GM12878 (cell line): ENCODE measurements around the gene LEPR. TPM values are rescaled to one million over a fixed set of nuclear protein-coding genes. Genes with fewer than 3 reads are reported as not detected.

Source experiments
- ATAC-seq: fragments of 200-7000 bp; cut with Tn5 transposase; 3 replicates; pipeline ENCODE4 v1.9.1; 2020; ENCODE audit warnings: mild to moderate bottlenecking, moderate library complexity
- BruUV-seq: library from RNA; stranded (reverse); fragments of 400-500 nt; replicated peaks from 2 replicates; lab custom pipeline; 2021; lab: Mats Ljungman, UMichigan
- CTCF ChIA-PET: fragments of 300-600 bp; sonication (Branson Sonifier 250); formaldehyde crosslinking; extraction: SDS; loops from one replicate; lab custom pipeline; 2021; ENCODE audit warnings: inconsistent platforms; lab: Yijun Ruan, JAX
- POLR2A ChIA-PET: fragments of 350-600 bp; formaldehyde crosslinking; extraction: SDS; loops from one replicate; lab custom pipeline; 2021; ENCODE audit warnings: inconsistent platforms; lab: Charles Lee
- RAD21 ChIA-PET: fragments of 300-600 bp; sonication (Branson Sonifier 250); formaldehyde crosslinking; loops from one replicate; lab custom pipeline; 2023; ENCODE audit warnings: antibody characterized with exemption; ENCODE audit not compliant: unreplicated experiment; lab: Charles Lee
- SMC1A ChIA-PET: fragments of 300-600 bp; sonication (Branson Sonifier 250); formaldehyde crosslinking; loops from one replicate; lab custom pipeline; 2023; ENCODE audit not compliant: unreplicated experiment, uncharacterized antibody; lab: Charles Lee
- DNase-seq: peaks from one replicate; pipeline ENCODE4 v3.0.0-alpha.2; 2011; ENCODE audit warnings: low read depth, low spot score
- FAIRE-seq: peaks from 3 replicates; lab custom pipeline; 2011; peaks lifted over from hg19 to GRCh38; lab: Jason Lieb, UNC
- H2AFZ ChIP-seq: 2 replicates; pipeline ENCODE4 v1.6.0; 2011; ENCODE audit warnings: low read depth, low read length, control low read depth; ENCODE audit not compliant: control insufficient read depth
- H3K27ac ChIP-seq: 2 replicates; pipeline ENCODE4 v1.5.1; 2011; ENCODE audit warnings: control low read depth; ENCODE audit not compliant: control insufficient read depth, insufficient read depth
- H3K27me3 ChIP-seq, 2 experiments: replicated peaks in 1 of 2; 2 replicates each; pipeline versions ENCODE4 v1.6.0 to v1.6.1; 2011; ENCODE audit warnings: low read length in 1 of 2; ENCODE audit not compliant: control insufficient read depth in 2 of 2, insufficient read depth in 2 of 2
- H3K36me3 ChIP-seq, 2 experiments: 2 replicates each; pipeline ENCODE4 v1.5.1; 2011; ENCODE audit warnings: low read length in 1 of 2; ENCODE audit not compliant: control insufficient read depth in 2 of 2, insufficient read depth in 2 of 2
- H3K4me1 ChIP-seq: 2 replicates; pipeline ENCODE4 v1.6.1; 2011; ENCODE audit warnings: mild to moderate bottlenecking, low read length, moderate library complexity, mixed read lengths; ENCODE audit not compliant: control insufficient read depth, insufficient read depth
- H3K4me2 ChIP-seq: 2 replicates; pipeline ENCODE4 v1.6.0; 2011; ENCODE audit warnings: control low read depth; ENCODE audit not compliant: control insufficient read depth, insufficient read depth
- H3K4me3 ChIP-seq: fragments of 200-600 bp; sonication (generic); 2 replicates; pipeline ENCODE4 v1.5.1; 2016
- H3K79me2 ChIP-seq: 2 replicates; pipeline ENCODE4 v1.6.0; 2011; ENCODE audit warnings: low read length; ENCODE audit not compliant: control insufficient read depth, insufficient read depth
- H3K9ac ChIP-seq: 2 replicates; pipeline ENCODE4 v1.8.0; 2011; ENCODE audit warnings: low read length, control low read depth, mixed read lengths; ENCODE audit not compliant: control insufficient read depth, insufficient read depth
- H3K9me3 ChIP-seq: replicated peaks from 3 replicates; pipeline ENCODE4 v1.5.1; 2011; ENCODE audit warnings: mild to moderate bottlenecking, low read length; ENCODE audit not compliant: control insufficient read depth, insufficient read depth
- H4K20me1 ChIP-seq: 2 replicates; pipeline ENCODE4 v1.6.0; 2011; ENCODE audit not compliant: control insufficient read depth, insufficient read depth
- BHLHE40 ChIP-seq, 2 experiments: fragments of 450-650 bp in 1 of 2; IDR thresholded peaks; 2 replicates each; pipeline ENCODE4 v1.6.1; 2011 to 2017; ENCODE audit warnings: low read depth in 2 of 2, borderline replicate concordance in 1 of 2, improper control_type of control experiment in 1 of 2, low read length in 1 of 2, mild to moderate bottlenecking in 1 of 2
- BMI1 ChIP-seq: fragments of 450-650 bp; IDR thresholded peaks from 2 replicates; pipeline ENCODE4 v1.6.1; 2016; ENCODE audit warnings: mild to moderate bottlenecking, moderate library complexity, borderline replicate concordance
- BRCA1 ChIP-seq: IDR thresholded peaks from 2 replicates; pipeline ENCODE4 v1.6.1; 2011; ENCODE audit warnings: low read depth, low read length, improper control_type of control experiment
- CEBPB ChIP-seq, 2 experiments: fragments of 150-350 bp in 1 of 2; IDR thresholded peaks; 2 replicates each; pipeline ENCODE4 v1.6.1; 2012 to 2014; ENCODE audit warnings: low read depth in 2 of 2, low read length in 2 of 2, borderline replicate concordance in 1 of 2, inconsistent platforms in 1 of 2
- IRF4 ChIP-seq: IDR thresholded peaks from 2 replicates; pipeline ENCODE4 v1.6.1; 2011; ENCODE audit warnings: low read depth, low read length
- NFYB ChIP-seq: IDR thresholded peaks from 2 replicates; pipeline ENCODE4 v1.6.1; 2011; ENCODE audit warnings: low read depth, mild to moderate bottlenecking, low read length, improper control_type of control experiment, moderate library complexity; ENCODE audit not compliant: insufficient read depth
- PAX8 ChIP-seq: fragments of 450-650 bp; IDR thresholded peaks from 2 replicates; pipeline ENCODE4 v1.6.1; 2017; ENCODE audit warnings: mild to moderate bottlenecking, moderate library complexity
- STAT3 ChIP-seq: IDR thresholded peaks from 2 replicates; pipeline ENCODE4 v1.6.1; 2011; ENCODE audit warnings: low read depth, low read length, improper control_type of control experiment
- TCF3 ChIP-seq: IDR thresholded peaks from 2 replicates; pipeline ENCODE4 v1.6.1; 2012; ENCODE audit warnings: low read depth, mild to moderate bottlenecking, low read length, borderline replicate concordance; ENCODE audit not compliant: insufficient read depth
- in situ Hi-C: fragments of 300-500 bp; cut with MboI; formaldehyde crosslinking; loops from 9 replicates; pipeline ENCODE4 v1.14.3; 2018; ENCODE audit warnings: mixed read lengths
- intact Hi-C: fragments of 100-400 bp; cut with micrococcal nuclease; formaldehyde crosslinking; loops from one replicate; pipeline ENCODE4 v1.14.2; 2022; ENCODE audit not compliant: unreplicated experiment
- polyA plus RNA-seq, 11 experiments: library from polyadenylated mRNA; depleted of rRNA in 4 of 11; unstranded in 6 of 11; stranded (reverse) in 5 of 11; fragments of >200 nt; fragmentation: Nextera tagmentation in 4 of 11; fragmentation: Illumina TruSeq in 1 of 11; extraction: Ambion mirVana in 4 of 11; extraction: Trizol in 1 of 11; gene quantifications; 1 replicate in 1 of 11; 2 replicates in 10 of 11; pipeline versions ENCODE4 v1.2.1 to v1.2.3, GENCODE V29; 2011 to 2016; ENCODE audit warnings: inconsistent platforms in 2 of 11, missing spikeins in 2 of 11, low read depth in 1 of 11
- total RNA-seq, 4 experiments: library from RNA; depleted of rRNA in 3 of 4; stranded (reverse); fragments of >200 nt in 3 of 4; fragmentation: Illumina TruSeq in 1 of 4; extraction: Trizol in 1 of 4; gene quantifications; 2 replicates each; pipeline versions ENCODE4 v1.2.1 to v1.2.3, GENCODE V29; 2013 to 2021
- TF ChIP-seq, protein P1 (sequence below): fragments of 450-650 bp; IDR thresholded peaks from 2 replicates; pipeline ENCODE4 v1.6.1; 2017; ENCODE audit warnings: mild to moderate bottlenecking, moderate library complexity
- TF ChIP-seq, protein P2 (sequence below), 3 experiments: IDR thresholded peaks in 2 of 3; conservative IDR thresholded peaks in 1 of 3; 2 replicates each; pipeline ENCODE4 v1.5.1; 2011; ENCODE audit warnings: low read depth in 3 of 3, low read length in 3 of 3, mild to moderate bottlenecking in 3 of 3, control low read depth in 2 of 3, moderate library complexity in 2 of 3, inconsistent platforms in 1 of 3, mixed read lengths in 1 of 3; ENCODE audit not compliant: control insufficient read depth in 2 of 3, insufficient read depth in 1 of 3; ENCODE audit errors: extremely low read depth in 1 of 3
- TF ChIP-seq, protein P3 (sequence below): fragments of 450-650 bp; IDR thresholded peaks from 2 replicates; pipeline ENCODE4 v1.6.1; 2018; ENCODE audit warnings: borderline replicate concordance, mild to moderate bottlenecking; ENCODE audit not compliant: partially characterized antibody

The LEPR gene
- total and polyA plus RNA-seq, 10 of the 15 experiments (the other 5 are each of a cell fraction or from before 2014, with no cell fraction given): 0.49 to 3.7 (median 1.2) TPM

DNA sequence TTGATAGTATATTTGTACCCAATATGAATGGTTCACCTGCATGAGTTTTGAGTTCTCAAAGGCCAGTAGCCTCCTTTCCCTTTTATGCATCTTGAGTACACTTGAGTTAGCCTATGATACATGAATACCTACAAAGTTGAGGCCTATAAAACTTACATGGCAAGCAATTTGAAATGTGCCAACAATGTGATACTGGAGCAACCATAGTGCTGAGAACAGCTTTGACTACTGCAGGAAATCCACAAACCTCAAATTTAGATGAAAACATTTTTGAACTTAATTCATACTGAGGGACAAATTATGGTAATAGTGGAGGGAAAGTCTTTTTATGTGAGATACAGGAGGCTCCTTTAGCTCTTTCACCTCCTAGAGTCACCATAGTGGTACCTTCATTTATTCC lies 37.4 kb downstream of the LEPR start:
- Histone ChIP-seq H3K4me2 (no peak overlapping the region), H3K27ac (no peak overlapping the region), H3K9me3 (no peaks in the 10 kb centered on the region), H3K79me2 (no peaks in the 10 kb centered on the region), H3K36me3 (no peaks in the 10 kb centered on the region), H3K27me3 (no peaks in the 10 kb centered on the region), H3K4me1 (no peaks in the 10 kb centered on the region), H2AFZ (no peak overlapping the region), H3K4me3 (no peak overlapping the region), H4K20me1 (no peaks in the 10 kb centered on the region), H3K9ac (no peak overlapping the region)
- DNase-seq (no peak), FAIRE-seq (no peak), ATAC-seq (no peak)
- in situ Hi-C loops (no loop called here), intact Hi-C loops (loop anchor here (5.0 kb wide), 1 partner anchor 221 kb away; no protein-coding TSS in a partner anchor)
- RAD21 ChIA-PET: interaction anchor here (1.1 to 2.3 kb wide), 3 partner anchors 38 to 242 kb away, joined by 4 to 8 read pairs (median 7); partner anchors contain the start of genes LEPR and LEPROT
- CTCF ChIA-PET: interaction anchor here (1.0 to 2.9 kb wide), 6 partner anchors 10 to 242 kb away, joined by 3 to 18 read pairs (median 6); no protein-coding TSS in a partner anchor
- BruUV-seq: no TSS peak
- SMC1A ChIA-PET: interaction anchor here (1.0 to 1.6 kb wide), 3 partner anchors 9 to 201 kb away, joined by 3 to 5 read pairs (median 5); no protein-coding TSS in a partner anchor
- TF ChIP-seq PAX8 (no peak), BMI1 (no peak), STAT3 (no peak), CEBPB (IDR thresholded peaks at IDR 0.05; ENCODE audit: borderline replicate concordance in 1 of 2, low read depth in 2 of 2, low read length in 2 of 2) (no peak), IRF4 (no peak), TCF3 (no peak), BHLHE40 (IDR thresholded peaks at IDR 0.05; ENCODE audit: borderline replicate concordance in 1 of 2, low read depth in 2 of 2, low read length in 1 of 2) (no peak), BRCA1 (no peak), NFYB (no peak)
- TF ChIP-seq, protein P1, sequence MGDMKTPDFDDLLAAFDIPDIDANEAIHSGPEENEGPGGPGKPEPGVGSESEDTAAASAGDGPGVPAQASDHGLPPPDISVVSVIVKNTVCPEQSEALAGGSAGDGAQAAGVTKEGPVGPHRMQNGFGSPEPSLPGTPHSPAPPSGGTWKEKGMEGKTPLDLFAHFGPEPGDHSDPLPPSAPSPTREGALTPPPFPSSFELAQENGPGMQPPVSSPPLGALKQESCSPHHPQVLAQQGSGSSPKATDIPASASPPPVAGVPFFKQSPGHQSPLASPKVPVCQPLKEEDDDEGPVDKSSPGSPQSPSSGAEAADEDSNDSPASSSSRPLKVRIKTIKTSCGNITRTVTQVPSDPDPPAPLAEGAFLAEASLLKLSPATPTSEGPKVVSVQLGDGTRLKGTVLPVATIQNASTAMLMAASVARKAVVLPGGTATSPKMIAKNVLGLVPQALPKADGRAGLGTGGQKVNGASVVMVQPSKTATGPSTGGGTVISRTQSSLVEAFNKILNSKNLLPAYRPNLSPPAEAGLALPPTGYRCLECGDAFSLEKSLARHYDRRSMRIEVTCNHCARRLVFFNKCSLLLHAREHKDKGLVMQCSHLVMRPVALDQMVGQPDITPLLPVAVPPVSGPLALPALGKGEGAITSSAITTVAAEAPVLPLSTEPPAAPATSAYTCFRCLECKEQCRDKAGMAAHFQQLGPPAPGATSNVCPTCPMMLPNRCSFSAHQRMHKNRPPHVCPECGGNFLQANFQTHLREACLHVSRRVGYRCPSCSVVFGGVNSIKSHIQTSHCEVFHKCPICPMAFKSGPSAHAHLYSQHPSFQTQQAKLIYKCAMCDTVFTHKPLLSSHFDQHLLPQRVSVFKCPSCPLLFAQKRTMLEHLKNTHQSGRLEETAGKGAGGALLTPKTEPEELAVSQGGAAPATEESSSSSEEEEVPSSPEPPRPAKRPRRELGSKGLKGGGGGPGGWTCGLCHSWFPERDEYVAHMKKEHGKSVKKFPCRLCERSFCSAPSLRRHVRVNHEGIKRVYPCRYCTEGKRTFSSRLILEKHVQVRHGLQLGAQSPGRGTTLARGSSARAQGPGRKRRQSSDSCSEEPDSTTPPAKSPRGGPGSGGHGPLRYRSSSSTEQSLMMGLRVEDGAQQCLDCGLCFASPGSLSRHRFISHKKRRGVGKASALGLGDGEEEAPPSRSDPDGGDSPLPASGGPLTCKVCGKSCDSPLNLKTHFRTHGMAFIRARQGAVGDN: no peak
- TF ChIP-seq, protein P2, sequence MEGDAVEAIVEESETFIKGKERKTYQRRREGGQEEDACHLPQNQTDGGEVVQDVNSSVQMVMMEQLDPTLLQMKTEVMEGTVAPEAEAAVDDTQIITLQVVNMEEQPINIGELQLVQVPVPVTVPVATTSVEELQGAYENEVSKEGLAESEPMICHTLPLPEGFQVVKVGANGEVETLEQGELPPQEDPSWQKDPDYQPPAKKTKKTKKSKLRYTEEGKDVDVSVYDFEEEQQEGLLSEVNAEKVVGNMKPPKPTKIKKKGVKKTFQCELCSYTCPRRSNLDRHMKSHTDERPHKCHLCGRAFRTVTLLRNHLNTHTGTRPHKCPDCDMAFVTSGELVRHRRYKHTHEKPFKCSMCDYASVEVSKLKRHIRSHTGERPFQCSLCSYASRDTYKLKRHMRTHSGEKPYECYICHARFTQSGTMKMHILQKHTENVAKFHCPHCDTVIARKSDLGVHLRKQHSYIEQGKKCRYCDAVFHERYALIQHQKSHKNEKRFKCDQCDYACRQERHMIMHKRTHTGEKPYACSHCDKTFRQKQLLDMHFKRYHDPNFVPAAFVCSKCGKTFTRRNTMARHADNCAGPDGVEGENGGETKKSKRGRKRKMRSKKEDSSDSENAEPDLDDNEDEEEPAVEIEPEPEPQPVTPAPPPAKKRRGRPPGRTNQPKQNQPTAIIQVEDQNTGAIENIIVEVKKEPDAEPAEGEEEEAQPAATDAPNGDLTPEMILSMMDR (IDR thresholded peaks at IDR 0.05 in 2 of 3, conservative IDR thresholded peaks at IDR 0.05 in 1 of 3; ENCODE audit: control insufficient read depth in 2 of 3, extremely low read depth in 1 of 3, insufficient read depth in 1 of 3, low read depth in 3 of 3, low read length in 3 of 3): no peak
- TF ChIP-seq, protein P3, sequence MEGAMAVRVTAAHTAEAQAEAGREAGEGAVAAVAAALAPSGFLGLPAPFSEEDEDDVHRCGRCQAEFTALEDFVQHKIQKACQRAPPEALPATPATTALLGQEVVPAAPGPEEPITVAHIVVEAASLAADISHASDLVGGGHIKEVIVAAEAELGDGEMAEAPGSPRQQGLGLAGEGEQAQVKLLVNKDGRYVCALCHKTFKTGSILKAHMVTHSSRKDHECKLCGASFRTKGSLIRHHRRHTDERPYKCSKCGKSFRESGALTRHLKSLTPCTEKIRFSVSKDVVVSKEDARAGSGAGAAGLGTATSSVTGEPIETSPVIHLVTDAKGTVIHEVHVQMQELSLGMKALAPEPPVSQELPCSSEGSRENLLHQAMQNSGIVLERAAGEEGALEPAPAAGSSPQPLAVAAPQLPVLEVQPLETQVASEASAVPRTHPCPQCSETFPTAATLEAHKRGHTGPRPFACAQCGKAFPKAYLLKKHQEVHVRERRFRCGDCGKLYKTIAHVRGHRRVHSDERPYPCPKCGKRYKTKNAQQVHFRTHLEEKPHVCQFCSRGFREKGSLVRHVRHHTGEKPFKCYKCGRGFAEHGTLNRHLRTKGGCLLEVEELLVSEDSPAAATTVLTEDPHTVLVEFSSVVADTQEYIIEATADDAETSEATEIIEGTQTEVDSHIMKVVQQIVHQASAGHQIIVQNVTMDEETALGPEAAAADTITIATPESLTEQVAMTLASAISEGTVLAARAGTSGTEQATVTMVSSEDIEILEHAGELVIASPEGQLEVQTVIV: no peak
- POLR2A ChIA-PET: no interaction called here
